HepG2 (cell line): ENCODE results near the gene PLSCR1. TPM values are rescaled to one million over a fixed set of nuclear protein-coding genes. Genes with fewer than 3 reads are reported as not detected.

Experiments used
- ATRX ChIP-seq: sonication (generic); formaldehyde crosslinking; IDR thresholded peaks from 2 replicates; pipeline ENCODE4 v1.4.0; 2020; ENCODE audit warnings: missing genetic modification reagents, borderline replicate concordance
- CCDC6 ChIP-seq: sonication (generic); formaldehyde crosslinking; IDR thresholded peaks from 2 replicates; pipeline ENCODE4 v1.8.1; 2022; ENCODE audit warnings: mild to moderate bottlenecking, missing genetic modification reagents, moderate library complexity
- MLLT10 ChIP-seq: sonication (generic); formaldehyde crosslinking; IDR thresholded peaks from 2 replicates; pipeline ENCODE4 v1.4.0; 2020; ENCODE audit warnings: missing genetic modification reagents
- NFATC3 ChIP-seq: sonication (generic); formaldehyde crosslinking; IDR thresholded peaks from 2 replicates; pipeline ENCODE4 v1.5.1; 2020; ENCODE audit warnings: mild to moderate bottlenecking, missing genetic modification reagents
- NFKBIZ ChIP-seq: IDR thresholded peaks from 2 replicates; pipeline ENCODE4 v1.6.1; 2018; ENCODE audit warnings: missing genetic modification reagents, missing compliant biosample characterization
- NFRKB ChIP-seq: fragments of 450-650 bp; IDR thresholded peaks from 2 replicates; pipeline ENCODE4 v1.6.1; 2017
- NFYC ChIP-seq: IDR thresholded peaks from 2 replicates; pipeline ENCODE4 v1.6.1; 2016; ENCODE audit warnings: missing genetic modification reagents, missing compliant biosample characterization
- NR2F6 ChIP-seq, 2 experiments: IDR thresholded peaks; 2 replicates each; pipeline ENCODE4 v1.6.1; 2016; ENCODE audit warnings: antibody characterized with exemption in 1 of 2, mild to moderate bottlenecking in 1 of 2
- NR3C1 ChIP-seq: sonication (generic); formaldehyde crosslinking; IDR thresholded peaks from 2 replicates; pipeline ENCODE4 v1.4.0; 2020; ENCODE audit warnings: missing genetic modification reagents
- SNAPC2 ChIP-seq: sonication (generic); formaldehyde crosslinking; IDR thresholded peaks from 2 replicates; pipeline ENCODE4 v1.8.1; 2022; ENCODE audit warnings: mild to moderate bottlenecking, missing genetic modification reagents
- ZFP36 ChIP-seq: fragments of 150-350 bp; IDR thresholded peaks from 2 replicates; pipeline ENCODE4 v1.6.1; 2018; ENCODE audit warnings: borderline replicate concordance, low read length, low read depth; ENCODE audit not compliant: partially characterized antibody
- ZNF10 ChIP-seq: sonication (generic); formaldehyde crosslinking; IDR thresholded peaks from 2 replicates; pipeline ENCODE4 v1.4.0; 2020; ENCODE audit warnings: mild to moderate bottlenecking, low read depth, missing genetic modification reagents, borderline replicate concordance
- ZNF17 ChIP-seq: sonication (generic); formaldehyde crosslinking; IDR thresholded peaks from 2 replicates; pipeline ENCODE4 v1.5.0; 2020; ENCODE audit warnings: mild to moderate bottlenecking, missing genetic modification reagents
- ZNF263 ChIP-seq: sonication (generic); formaldehyde crosslinking; IDR thresholded peaks from 2 replicates; pipeline ENCODE4 v1.4.0; 2020; ENCODE audit warnings: missing genetic modification reagents
- ZNF30 ChIP-seq: sonication (generic); formaldehyde crosslinking; IDR thresholded peaks from 2 replicates; pipeline ENCODE4 v1.5.0; 2020; ENCODE audit warnings: mild to moderate bottlenecking, missing genetic modification reagents
- ZNF761 ChIP-seq: sonication (generic); formaldehyde crosslinking; conservative IDR thresholded peaks from 2 replicates; pipeline ENCODE4 v1.4.0; 2020; ENCODE audit warnings: mild to moderate bottlenecking, missing genetic modification reagents
- polyA plus RNA-seq, 8 experiments: library from polyadenylated mRNA; depleted of rRNA in 3 of 8; stranded (reverse) in 7 of 8; unstranded in 1 of 8; fragments of >200 nt; fragmentation: Illumina TruSeq in 4 of 8; extraction: Trizol in 4 of 8; gene quantifications; 2 replicates each; pipeline versions ENCODE4 v1.2.1 to v1.2.3, GENCODE V29; 2011 to 2016; ENCODE audit warnings: low read depth in 4 of 8, missing spikeins in 1 of 8, mixed read lengths in 1 of 8; ENCODE audit not compliant: insufficient read depth in 1 of 8
- total RNA-seq, 5 experiments: library from RNA; depleted of rRNA; stranded (reverse); fragments of >200 nt; fragmentation: Illumina TruSeq; extraction: Trizol; gene quantifications; 2 replicates each; pipeline ENCODE4 v1.2.3, GENCODE V29; 2016; ENCODE audit warnings: low read depth in 1 of 5
- TF ChIP-seq, protein P1 (sequence below): sonication (generic); formaldehyde crosslinking; conservative IDR thresholded peaks from 2 replicates; pipeline ENCODE4 v1.4.0; 2020; ENCODE audit warnings: missing genetic modification reagents
- TF ChIP-seq, protein P2 (sequence below): sonication (generic); formaldehyde crosslinking; IDR thresholded peaks from 2 replicates; pipeline ENCODE4 v1.5.0; 2020; ENCODE audit warnings: mild to moderate bottlenecking, missing genetic modification reagents
- TF ChIP-seq, protein P3 (sequence below): IDR thresholded peaks from 2 replicates; pipeline ENCODE4 v1.6.1; 2016; ENCODE audit warnings: low read depth
- TF ChIP-seq, protein P4 (sequence below): sonication (generic); formaldehyde crosslinking; IDR thresholded peaks from 2 replicates; pipeline ENCODE4 v1.4.0; 2020; ENCODE audit warnings: missing genetic modification reagents

PLSCR1 gene
- total and polyA plus RNA-seq, 2 of the 13 experiments (the other 11 are each of a cell fraction or from before 2014, with no cell fraction given) = 33.8 to 34.1 TPM

DNA sequence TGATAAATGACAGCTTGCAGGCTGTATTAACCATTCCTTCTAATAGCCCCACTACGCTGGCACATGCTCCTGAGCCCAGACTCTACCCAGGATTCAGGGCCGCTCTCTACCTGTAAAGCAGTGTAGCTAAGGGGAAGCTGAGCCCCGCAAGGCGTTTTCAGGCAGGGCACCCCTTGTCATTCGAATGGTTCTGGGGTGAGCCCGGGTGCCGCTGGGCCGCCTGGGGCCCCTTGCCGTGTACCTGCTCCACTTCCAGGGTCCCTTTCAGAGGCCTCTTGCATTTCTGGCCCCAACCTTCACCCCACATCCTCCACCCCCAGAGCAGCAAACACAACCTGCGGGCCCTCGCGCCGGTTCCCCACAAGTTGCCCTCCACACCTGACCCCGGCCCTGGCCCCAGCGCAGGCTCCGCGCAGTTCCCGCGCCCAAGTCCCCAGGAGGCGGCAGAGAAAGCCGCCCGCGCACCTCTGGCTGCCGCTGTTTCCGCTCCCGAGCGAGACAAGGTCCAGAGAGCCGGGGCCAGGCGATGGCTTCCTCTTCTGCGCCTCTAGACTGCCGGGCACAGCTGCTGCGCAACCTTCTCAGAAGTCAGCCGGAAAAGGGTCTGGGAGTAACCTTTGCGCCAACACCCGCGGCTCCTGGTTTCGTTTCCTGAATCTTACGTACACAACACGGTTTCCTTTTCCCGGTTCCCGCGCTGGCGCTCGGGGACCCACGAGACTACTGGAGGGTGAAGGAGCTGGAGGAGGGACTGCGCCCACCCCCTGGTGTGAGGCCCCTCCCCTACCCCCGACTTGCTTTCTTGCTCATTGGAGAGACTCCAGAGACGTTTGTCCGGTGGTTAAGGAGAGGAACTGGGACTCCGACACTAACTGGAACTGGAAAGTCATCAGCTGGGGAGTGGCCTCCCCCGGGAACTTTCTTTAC is at the start of gene PLSCR1 (continued):
- TF ChIP-seq, protein P1, sequence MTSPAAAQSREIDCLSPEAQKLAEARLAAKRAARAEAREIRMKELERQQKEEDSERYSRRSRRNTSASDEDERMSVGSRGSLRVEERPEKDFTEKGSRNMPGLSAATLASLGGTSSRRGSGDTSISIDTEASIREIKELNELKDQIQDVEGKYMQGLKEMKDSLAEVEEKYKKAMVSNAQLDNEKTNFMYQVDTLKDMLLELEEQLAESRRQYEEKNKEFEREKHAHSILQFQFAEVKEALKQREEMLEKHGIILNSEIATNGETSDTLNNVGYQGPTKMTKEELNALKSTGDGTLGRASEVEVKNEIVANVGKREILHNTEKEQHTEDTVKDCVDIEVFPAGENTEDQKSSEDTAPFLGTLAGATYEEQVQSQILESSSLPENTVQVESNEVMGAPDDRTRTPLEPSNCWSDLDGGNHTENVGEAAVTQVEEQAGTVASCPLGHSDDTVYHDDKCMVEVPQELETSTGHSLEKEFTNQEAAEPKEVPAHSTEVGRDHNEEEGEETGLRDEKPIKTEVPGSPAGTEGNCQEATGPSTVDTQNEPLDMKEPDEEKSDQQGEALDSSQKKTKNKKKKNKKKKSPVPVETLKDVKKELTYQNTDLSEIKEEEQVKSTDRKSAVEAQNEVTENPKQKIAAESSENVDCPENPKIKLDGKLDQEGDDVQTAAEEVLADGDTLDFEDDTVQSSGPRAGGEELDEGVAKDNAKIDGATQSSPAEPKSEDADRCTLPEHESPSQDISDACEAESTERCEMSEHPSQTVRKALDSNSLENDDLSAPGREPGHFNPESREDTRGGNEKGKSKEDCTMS (CRISPR knock-in tag) = no peak
- TF ChIP-seq ZNF17 = no peak
- peak; percentile 46; the same call in 1 of the 2 replicates for TF ChIP-seq NR2F6 (IDR thresholded peaks at IDR 0.05)
- TF ChIP-seq NR2F6 (CRISPR knock-in tag; IDR thresholded peaks at IDR 0.05) = peak; percentile 40
- TF ChIP-seq, protein P2, sequence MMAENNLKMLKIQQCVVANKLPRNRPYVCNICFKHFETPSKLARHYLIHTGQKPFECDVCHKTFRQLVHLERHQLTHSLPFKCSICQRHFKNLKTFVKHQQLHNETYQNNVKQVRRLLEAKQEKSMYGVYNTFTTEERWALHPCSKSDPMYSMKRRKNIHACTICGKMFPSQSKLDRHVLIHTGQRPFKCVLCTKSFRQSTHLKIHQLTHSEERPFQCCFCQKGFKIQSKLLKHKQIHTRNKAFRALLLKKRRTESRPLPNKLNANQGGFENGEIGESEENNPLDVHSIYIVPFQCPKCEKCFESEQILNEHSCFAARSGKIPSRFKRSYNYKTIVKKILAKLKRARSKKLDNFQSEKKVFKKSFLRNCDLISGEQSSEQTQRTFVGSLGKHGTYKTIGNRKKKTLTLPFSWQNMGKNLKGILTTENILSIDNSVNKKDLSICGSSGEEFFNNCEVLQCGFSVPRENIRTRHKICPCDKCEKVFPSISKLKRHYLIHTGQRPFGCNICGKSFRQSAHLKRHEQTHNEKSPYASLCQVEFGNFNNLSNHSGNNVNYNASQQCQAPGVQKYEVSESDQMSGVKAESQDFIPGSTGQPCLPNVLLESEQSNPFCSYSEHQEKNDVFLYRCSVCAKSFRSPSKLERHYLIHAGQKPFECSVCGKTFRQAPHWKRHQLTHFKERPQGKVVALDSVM = no peak; the same call in 1 of the 2 replicates
- no peak for TF ChIP-seq ZNF10 (CRISPR knock-in tag)
- no peak for TF ChIP-seq NFRKB
- TF ChIP-seq SNAPC2 (CRISPR knock-in tag) = no peak
- no peak for TF ChIP-seq ATRX
- TF ChIP-seq, protein P3, sequence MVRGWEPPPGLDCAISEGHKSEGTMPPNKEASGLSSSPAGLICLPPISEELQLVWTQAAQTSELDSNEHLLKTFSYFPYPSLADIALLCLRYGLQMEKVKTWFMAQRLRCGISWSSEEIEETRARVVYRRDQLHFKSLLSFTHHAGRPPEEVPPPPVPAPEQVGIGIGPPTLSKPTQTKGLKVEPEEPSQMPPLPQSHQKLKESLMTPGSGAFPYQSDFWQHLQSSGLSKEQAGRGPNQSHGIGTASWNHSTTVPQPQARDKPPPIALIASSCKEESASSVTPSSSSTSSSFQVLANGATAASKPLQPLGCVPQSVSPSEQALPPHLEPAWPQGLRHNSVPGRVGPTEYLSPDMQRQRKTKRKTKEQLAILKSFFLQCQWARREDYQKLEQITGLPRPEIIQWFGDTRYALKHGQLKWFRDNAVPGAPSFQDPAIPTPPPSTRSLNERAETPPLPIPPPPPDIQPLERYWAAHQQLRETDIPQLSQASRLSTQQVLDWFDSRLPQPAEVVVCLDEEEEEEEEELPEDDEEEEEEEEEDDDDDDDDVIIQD = no peak
- no peak for TF ChIP-seq ZNF761 (CRISPR knock-in tag)
- TF ChIP-seq, protein P4, sequence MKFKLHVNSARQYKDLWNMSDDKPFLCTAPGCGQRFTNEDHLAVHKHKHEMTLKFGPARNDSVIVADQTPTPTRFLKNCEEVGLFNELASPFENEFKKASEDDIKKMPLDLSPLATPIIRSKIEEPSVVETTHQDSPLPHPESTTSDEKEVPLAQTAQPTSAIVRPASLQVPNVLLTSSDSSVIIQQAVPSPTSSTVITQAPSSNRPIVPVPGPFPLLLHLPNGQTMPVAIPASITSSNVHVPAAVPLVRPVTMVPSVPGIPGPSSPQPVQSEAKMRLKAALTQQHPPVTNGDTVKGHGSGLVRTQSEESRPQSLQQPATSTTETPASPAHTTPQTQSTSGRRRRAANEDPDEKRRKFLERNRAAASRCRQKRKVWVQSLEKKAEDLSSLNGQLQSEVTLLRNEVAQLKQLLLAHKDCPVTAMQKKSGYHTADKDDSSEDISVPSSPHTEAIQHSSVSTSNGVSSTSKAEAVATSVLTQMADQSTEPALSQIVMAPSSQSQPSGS (CRISPR knock-in tag) = peak; percentile 60; the same call in 1 of the 2 replicates
- no peak for TF ChIP-seq NR3C1 (CRISPR knock-in tag)
- TF ChIP-seq CCDC6 (CRISPR knock-in tag) = peak; percentile 83; the same call in 1 of the 2 replicates
- TF ChIP-seq MLLT10 (CRISPR knock-in tag) = no peak
- no peak for TF ChIP-seq NFKBIZ (CRISPR knock-in tag)
- peak; percentile 34 for TF ChIP-seq ZNF263 (CRISPR knock-in tag)
- no peak for TF ChIP-seq ZNF30 (CRISPR knock-in tag)
- TF ChIP-seq ZFP36 = no peak
- TF ChIP-seq NFYC (CRISPR knock-in tag) = peak; percentile 16; the same call in 1 of the 2 replicates
- TF ChIP-seq NFATC3 (CRISPR knock-in tag) = no peak; the same call in 1 of the 2 replicates
